GM12801 (cell line): ENCODE results near the gene IMPA2.

Source experiments
- TF ChIP-seq, protein P1 (sequence below): IDR thresholded peaks from one replicate; pipeline ENCODE4 v1.5.1; 2011; ENCODE audit warnings: control low read depth; ENCODE audit not compliant: insufficient read length; ENCODE audit errors: extremely low read depth

IMPA2 gene

DNA sequence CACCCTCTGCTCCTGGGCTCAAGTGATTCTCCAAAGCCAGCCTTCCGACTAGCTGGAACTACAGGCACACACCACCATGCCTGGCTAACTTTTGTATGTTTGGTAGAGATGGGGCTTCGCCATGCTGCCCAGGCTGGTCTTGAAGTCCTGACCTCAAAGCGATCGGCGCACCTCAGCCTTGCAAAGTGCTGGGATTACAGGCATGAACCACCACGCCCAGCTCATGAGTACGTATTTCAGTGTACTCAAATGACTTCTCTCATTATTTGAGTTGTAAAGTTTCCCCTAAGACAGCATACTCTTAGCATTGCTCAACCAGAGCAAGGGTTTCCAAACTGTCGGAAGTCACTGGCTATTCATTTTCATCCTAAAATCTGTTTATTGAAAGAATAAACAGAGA is 40.3 kb downstream of the IMPA2 start:
- TF ChIP-seq, protein P1, sequence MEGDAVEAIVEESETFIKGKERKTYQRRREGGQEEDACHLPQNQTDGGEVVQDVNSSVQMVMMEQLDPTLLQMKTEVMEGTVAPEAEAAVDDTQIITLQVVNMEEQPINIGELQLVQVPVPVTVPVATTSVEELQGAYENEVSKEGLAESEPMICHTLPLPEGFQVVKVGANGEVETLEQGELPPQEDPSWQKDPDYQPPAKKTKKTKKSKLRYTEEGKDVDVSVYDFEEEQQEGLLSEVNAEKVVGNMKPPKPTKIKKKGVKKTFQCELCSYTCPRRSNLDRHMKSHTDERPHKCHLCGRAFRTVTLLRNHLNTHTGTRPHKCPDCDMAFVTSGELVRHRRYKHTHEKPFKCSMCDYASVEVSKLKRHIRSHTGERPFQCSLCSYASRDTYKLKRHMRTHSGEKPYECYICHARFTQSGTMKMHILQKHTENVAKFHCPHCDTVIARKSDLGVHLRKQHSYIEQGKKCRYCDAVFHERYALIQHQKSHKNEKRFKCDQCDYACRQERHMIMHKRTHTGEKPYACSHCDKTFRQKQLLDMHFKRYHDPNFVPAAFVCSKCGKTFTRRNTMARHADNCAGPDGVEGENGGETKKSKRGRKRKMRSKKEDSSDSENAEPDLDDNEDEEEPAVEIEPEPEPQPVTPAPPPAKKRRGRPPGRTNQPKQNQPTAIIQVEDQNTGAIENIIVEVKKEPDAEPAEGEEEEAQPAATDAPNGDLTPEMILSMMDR, result no peak

DNA sequence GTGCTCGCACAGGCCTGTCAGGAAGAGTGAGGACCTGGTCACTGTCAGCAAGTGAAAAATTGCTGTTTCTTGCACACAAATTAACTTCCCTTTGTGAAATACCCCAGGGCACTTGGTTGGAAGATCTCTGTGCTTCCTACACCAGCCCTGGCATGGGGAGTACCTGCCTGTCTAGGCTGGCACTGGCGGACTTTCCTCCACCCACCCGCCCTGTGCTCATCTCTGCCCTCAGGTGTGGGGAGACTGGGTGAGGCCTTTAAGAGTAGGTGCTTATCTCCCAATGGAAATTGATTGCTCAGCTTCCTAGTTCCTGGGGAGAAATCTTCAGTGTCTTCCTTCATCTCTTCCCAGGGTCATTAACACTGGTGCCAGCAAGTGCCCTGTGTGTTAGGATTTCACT is 42.1 kb downstream of the IMPA2 start:
- TF ChIP-seq, protein P1, result no peak

DNA sequence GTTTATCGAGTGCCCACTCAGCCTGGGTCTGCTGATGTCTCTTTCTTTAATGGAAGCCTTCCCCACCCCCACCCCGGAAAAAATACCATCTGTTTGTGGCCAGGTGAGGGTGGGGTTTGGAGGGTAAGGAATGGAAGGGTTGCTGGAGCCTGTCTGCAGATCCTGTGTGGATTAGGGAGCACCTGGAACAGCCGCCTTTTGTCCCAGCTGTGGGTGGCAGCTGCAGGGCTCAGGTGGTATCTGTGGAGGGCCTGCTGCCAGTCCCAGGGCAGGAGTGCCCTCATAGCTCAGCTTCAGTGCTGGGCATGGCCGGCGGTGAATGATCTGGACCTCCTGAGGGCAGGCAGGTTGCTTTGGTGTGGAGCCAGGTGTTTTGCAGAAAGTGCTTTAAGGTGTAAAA is 45.3 kb downstream of the IMPA2 start:
- TF ChIP-seq, protein P1, result no peak

DNA sequence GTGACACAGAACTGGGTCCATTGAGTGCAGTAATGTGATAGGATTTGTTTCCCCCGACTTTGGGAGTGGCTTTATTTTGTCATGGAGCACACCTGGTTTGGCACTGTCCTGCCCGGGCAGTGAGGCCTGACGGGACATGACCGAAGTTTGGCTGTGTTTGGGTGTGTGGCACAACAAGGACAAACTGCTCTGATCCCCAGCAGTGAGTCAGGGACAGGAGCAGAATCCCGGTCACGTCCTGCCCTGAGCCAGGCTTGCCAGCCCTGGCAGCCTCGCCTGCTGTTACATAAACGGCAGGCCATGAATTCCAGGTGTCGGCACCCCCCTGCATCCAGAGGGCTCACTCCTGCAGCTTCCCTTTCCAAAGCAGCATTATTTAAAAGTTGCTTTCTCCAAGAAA is 45.7 kb downstream of the IMPA2 start:
- TF ChIP-seq, protein P1, result no peak

DNA sequence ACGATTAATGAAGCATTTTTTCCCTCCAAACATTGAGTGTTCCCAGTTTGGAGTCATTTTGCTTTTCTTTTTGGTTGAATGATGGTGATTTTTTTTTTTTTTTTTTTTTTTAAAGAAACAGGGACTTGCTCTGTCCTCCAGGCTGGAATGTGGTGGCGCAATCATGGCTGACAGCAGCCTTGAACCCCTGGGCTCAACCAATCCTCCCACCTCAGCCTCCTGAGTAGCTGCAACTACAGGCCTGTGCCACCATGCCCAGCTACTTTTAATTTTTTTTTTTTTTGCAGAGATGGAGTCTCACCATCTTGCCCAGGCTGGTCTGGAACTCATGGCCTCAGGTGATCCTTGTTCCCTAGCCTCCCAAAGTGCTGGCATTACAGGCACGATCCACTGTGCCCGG is 46.2 kb downstream of the IMPA2 start:
- TF ChIP-seq, protein P1, result no peak

DNA sequence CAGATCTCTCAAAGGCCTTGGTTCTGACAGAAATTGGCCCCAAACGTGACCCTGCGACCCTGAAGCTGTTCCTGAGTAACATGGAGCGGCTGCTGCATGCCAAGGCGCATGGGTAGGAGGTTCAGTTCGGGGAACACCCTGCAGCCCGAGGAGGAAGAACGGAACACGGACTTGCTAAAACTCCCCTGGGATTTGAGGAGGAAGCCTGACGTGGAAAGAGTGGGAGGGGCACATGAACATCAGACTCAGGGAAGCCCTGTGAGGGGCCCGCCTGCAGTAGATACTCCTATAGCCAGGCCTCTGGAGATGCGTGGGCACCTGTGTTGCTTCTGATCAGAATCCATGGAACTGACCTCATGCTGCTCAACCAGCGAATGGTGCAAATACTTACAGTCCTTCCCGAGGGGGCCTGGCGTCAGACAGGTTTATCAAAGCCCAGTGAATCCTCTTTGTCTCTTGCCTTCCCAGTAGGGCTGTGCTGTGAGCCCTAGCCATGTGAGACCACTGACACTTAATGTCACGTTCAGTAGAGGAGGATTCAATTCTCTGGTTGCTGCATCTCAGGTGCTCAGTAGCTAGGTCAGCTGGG is 46.8 kb downstream of the IMPA2 start:
- TF ChIP-seq, protein P1, result no peak

DNA sequence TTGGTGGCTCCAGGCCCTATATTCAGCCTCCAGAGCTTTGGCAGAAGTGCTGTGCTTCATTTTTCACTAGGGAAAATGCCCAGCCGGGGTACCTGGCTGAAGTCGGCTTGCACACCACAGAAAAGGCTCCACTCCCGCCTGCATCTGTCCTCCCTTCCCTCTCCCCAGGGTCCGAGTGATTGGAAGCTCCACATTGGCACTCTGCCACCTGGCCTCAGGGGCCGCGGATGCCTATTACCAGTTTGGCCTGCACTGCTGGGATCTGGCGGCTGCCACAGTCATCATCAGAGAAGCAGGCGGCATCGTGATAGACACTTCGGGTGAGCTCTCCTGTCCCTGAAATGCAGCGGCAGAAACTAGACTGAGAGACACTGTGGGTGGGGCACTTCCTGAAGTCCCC is 47.4 kb downstream of the IMPA2 start:
- TF ChIP-seq, protein P1, result no peak
